ENCODE measurements around the gene TSPAN5.

TSPAN5 gene

DNA sequence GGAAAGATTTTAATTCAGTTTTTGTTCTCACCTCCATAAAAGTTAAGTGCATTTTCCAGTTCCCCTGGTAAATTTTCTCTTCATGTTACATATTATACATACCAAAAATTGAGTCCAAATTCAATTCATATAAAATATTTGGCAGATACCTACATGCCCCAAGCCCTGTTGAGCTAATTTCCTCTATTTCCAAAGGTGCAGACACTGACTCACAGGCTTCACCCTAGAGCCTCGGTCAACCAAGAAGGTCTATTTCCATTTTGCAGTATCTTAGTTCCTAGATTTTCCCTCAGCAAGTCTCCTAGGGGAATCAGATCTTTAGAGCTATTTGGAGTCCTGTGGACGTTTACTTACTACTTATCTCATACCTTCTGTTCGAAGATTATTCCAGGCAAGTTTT, 174.4 kb downstream of the TSPAN5 start (continued):
- TF ChIP-seq ZBTB26 (tag by site-specific recombination; optimal IDR thresholded peaks at IDR 0.05) = no peak

DNA sequence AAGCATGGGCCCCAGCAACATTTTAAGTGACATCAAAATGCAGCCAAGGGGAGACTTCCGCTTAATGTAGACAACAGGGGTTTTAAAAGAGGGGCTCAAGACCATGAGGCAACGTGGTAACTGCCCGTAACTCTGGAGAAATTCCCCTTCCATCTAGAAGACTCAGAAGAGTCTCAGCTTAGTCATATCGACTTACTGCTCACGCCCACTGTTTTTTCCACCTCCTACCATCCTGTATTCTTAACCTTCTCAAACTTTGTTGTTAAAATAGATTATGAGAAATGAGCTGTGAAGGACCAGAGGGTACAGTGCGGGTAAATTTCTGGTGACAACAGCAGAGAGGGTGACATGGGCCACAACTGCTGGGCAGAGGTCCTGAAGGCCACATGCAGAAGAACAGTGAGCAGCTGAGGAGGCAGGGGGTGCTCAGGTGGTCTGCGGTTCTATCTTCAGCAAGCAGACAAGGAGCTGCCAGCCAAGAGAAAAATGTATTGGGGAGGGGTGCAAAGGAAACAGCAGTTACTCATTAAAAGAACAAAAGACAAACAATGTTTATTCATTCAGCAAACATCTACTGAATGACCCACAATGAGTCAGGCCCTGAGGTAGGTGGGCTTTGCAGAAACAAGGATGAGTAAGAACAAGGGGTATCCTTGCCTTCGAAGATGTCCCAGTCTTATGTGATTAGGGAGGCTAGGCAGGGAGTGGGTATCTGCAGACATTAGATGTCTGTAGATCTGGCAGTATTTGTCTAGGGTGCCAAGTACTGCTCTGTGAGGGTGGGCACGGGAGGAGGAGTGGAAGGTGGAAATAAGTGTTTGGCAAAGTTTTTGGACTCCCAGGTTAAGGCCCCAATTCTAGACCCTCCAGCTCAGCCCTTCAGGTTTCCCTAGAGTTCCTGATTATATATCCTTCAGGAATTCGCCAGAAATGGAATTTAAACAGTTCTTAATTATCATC, 175.3 kb downstream of the TSPAN5 start:
- POLR2A ChIA-PET = no interaction called here
- CTCF ChIA-PET = interaction anchor here (1.8 kb wide), 1 partner anchor 15 kb away, joined by 4 read pairs; no protein-coding TSS in a partner anchor
- Histone ChIP-seq H3K27ac (ENCODE audit: extremely low read depth, low read depth, low read length) (no peak overlapping the region), H3K9me3 (ENCODE audit: control insufficient read depth, insufficient read depth, low read depth, low read length) (no peaks in the 10 kb centered on the region), H3K4me3 (ENCODE audit: low read depth, low read length) (no peak overlapping the region), H3K36me3 (ENCODE audit: control insufficient read depth in 2 of 2, insufficient read depth in 1 of 2, low read length in 2 of 2) (no peaks in the 10 kb centered on the region), H3K4me1 (ENCODE audit: control insufficient read depth, insufficient read depth, low read length) (no peaks in the 10 kb centered on the region)
- TF ChIP-seq YY2 (tag by site-specific recombination; IDR thresholded peaks at IDR 0.05) = no peak
- no peak for TF ChIP-seq ZNF600 (tag by site-specific recombination; IDR thresholded peaks at IDR 0.05)
- TF ChIP-seq ZNF843 (tag by site-specific recombination; IDR thresholded peaks at IDR 0.05) = no peak
- no peak for TF ChIP-seq ZNF555 (tag by site-specific recombination; conservative IDR thresholded peaks at IDR 0.05)
- TF ChIP-seq ZNF19 (tag by site-specific recombination; IDR thresholded peaks at IDR 0.05; ENCODE audit: low read depth) = no peak
- TF ChIP-seq ZNF341 (tag by site-specific recombination; IDR thresholded peaks at IDR 0.05; ENCODE audit: low read depth) = no peak
- no peak for TF ChIP-seq ZNF654 (tag by site-specific recombination; IDR thresholded peaks at IDR 0.05; ENCODE audit: low read depth)
- no peak for TF ChIP-seq ZNF518A (tag by site-specific recombination; conservative IDR thresholded peaks at IDR 0.05; ENCODE audit: low read depth)
- TF ChIP-seq ZNF660 (tag by site-specific recombination; IDR thresholded peaks at IDR 0.05) = no peak
- TF ChIP-seq INSM2 (tag by site-specific recombination; IDR thresholded peaks at IDR 0.05) = no peak
- no peak for TF ChIP-seq ZNF248 (tag by site-specific recombination; IDR thresholded peaks at IDR 0.05)
- TF ChIP-seq ZNF23 (tag by site-specific recombination; IDR thresholded peaks at IDR 0.05; ENCODE audit: borderline replicate concordance) = no peak
- TF ChIP-seq ZNF26 (tag by site-specific recombination; IDR thresholded peaks at IDR 0.05) = no peak
- TF ChIP-seq ZNF621 (tag by site-specific recombination; IDR thresholded peaks at IDR 0.05) = no peak
- TF ChIP-seq ZNF266 (tag by site-specific recombination; IDR thresholded peaks at IDR 0.05; ENCODE audit: low read depth) = no peak

All from HEK293 (cell line).